Neural crest cell (in vitro differentiated cells): ENCODE data around the gene ARF3. TPM values are rescaled to one million over a fixed set of nuclear protein-coding genes. Genes with fewer than 3 reads are reported as not detected.
A peak's percentile ranks its signal among the peaks of the same experiment; 100 is the strongest.

Experiments used
- DNase-seq: peaks from one replicate; pipeline ENCODE4 v3.0.0; 2021; ENCODE audit warnings: low read depth, mixed read lengths, low spot score
- H3K27ac Mint-ChIP-seq: one replicate; pipeline ENCODE4 v1.8.0; 2021; ENCODE audit warnings: mild to moderate bottlenecking, mixed read lengths; ENCODE audit not compliant: unreplicated experiment
- H3K27me3 Mint-ChIP-seq: 2 replicates; pipeline ENCODE4 v1.8.0; 2021; ENCODE audit warnings: low read depth, mild to moderate bottlenecking, mixed read lengths
- H3K36me3 Mint-ChIP-seq: 2 replicates; pipeline ENCODE4 v1.8.0; 2021; ENCODE audit warnings: low read depth, mild to moderate bottlenecking, mixed read lengths
- H3K4me1 Mint-ChIP-seq: 2 replicates; pipeline ENCODE4 v1.8.0; 2021; ENCODE audit warnings: mixed read lengths
- H3K4me3 Mint-ChIP-seq: one replicate; pipeline ENCODE4 v1.8.0; 2021; ENCODE audit warnings: mild to moderate bottlenecking, mixed read lengths
- H3K9me3 Mint-ChIP-seq: 2 replicates; pipeline ENCODE4 v1.8.0; 2021; ENCODE audit warnings: mixed read lengths
- total RNA-seq: library from RNA; stranded (reverse); gene quantifications from 2 replicates; pipeline ENCODE4 v1.2.1, GENCODE V29; 2021
- TF ChIP-seq, protein P1 (sequence below): fragments of 200-600 bp; sonication (generic); conservative IDR thresholded peaks from 2 replicates; pipeline ENCODE4 v1.5.0; 2021; ENCODE audit warnings: antibody characterized with exemption, mild to moderate bottlenecking

The ARF3 gene
- total RNA-seq, 1 donor from 2014 or later: 202 TPM

DNA sequence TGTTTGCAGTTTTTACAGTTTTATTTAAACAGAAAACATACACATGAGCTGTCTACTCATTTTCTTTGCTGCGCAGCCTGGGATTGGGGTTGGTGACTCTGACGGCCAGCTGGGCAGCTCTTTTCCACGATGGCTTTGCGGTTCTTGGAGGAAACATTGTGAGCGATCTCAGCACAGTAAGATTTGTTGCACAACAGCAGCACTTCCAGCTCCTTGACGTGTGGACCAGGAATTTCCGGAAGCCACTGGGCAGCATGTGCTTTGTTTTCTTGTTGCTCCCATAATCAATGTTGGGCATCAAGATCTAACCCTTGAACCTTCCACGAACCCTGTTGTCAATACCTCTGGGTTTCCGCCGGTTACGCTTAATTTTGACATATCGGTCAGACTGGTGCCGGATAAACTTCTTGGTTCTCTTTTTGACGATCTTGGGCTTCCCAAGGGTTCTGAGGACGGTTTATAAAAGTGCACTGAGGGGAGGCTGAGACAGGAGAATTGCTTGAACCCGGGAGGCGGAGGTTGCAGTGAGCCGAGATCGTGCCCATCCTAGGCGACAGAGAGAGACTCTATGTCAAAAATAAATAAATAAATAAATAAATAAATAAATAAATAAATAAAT lies 53.8 kb downstream of the ARF3 start:
- Mint-ChIP-seq H3K27me3 (peaks cover 10% of the 10 kb centered on the region), H3K9me3 (no peaks in the 10 kb centered on the region), H3K27ac (no peak overlapping the region), H3K4me3 (no peak overlapping the region), H3K4me1 (peaks cover 8% of the 10 kb centered on the region), H3K36me3 (no peaks in the 10 kb centered on the region)
- TF ChIP-seq, protein P1, sequence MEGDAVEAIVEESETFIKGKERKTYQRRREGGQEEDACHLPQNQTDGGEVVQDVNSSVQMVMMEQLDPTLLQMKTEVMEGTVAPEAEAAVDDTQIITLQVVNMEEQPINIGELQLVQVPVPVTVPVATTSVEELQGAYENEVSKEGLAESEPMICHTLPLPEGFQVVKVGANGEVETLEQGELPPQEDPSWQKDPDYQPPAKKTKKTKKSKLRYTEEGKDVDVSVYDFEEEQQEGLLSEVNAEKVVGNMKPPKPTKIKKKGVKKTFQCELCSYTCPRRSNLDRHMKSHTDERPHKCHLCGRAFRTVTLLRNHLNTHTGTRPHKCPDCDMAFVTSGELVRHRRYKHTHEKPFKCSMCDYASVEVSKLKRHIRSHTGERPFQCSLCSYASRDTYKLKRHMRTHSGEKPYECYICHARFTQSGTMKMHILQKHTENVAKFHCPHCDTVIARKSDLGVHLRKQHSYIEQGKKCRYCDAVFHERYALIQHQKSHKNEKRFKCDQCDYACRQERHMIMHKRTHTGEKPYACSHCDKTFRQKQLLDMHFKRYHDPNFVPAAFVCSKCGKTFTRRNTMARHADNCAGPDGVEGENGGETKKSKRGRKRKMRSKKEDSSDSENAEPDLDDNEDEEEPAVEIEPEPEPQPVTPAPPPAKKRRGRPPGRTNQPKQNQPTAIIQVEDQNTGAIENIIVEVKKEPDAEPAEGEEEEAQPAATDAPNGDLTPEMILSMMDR: no peak
- no peak for DNase-seq

DNA sequence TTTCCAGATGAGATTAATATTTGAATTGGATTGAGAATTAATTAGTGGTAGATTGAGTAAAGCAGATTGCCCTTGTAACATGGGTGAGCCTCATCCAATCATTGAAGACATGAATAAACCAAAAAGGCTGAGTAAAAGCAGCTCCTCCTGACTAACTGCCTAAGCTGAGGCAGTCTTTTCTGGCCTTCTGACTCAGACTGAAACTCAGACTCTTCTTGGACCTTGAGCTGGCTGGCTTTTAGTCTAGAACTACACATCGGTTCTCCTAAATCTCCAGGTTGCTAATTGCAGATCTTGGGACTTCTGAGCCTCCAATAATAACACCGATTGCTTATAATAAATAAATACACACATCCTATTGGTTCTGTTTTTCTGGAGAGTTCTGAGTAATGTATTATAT lies 56.0 kb downstream of the ARF3 start:
- Mint-ChIP-seq H3K27me3 (peaks cover 22% of the 10 kb centered on the region), H3K9me3 (no peaks in the 10 kb centered on the region), H3K4me3 (no peak overlapping the region), H3K27ac (no peak overlapping the region), H3K4me1 (peaks cover 8% of the 10 kb centered on the region), H3K36me3 (no peaks in the 10 kb centered on the region)
- no peak for DNase-seq
- TF ChIP-seq, protein P1: no peak

DNA sequence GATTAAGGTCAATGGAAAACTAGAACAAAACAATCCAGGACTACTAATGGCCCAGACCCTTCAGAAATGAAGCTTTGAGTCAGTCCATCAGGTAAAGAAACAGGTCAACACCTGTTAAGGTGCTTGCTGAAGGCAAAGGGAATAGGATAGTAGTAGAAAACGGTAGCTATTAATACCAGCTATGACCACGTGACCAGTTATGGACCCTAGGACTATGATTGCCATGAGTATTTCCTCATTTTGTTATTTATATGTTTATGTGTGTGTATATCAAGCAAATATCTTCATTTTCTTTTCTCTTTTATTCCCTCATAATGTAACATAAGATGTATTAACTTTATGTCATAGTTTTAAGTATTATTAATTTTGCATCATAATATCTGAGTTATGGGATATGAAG lies 57.6 kb downstream of the ARF3 start:
- Mint-ChIP-seq H3K4me1 (peaks cover 6% of the 10 kb centered on the region), H3K36me3 (no peaks in the 10 kb centered on the region), H3K27ac (no peak overlapping the region), H3K27me3 (peaks cover 19% of the 10 kb centered on the region), H3K9me3 (no peaks in the 10 kb centered on the region), H3K4me3 (no peak overlapping the region)
- TF ChIP-seq, protein P1: no peak
- DNase-seq: no peak

DNA sequence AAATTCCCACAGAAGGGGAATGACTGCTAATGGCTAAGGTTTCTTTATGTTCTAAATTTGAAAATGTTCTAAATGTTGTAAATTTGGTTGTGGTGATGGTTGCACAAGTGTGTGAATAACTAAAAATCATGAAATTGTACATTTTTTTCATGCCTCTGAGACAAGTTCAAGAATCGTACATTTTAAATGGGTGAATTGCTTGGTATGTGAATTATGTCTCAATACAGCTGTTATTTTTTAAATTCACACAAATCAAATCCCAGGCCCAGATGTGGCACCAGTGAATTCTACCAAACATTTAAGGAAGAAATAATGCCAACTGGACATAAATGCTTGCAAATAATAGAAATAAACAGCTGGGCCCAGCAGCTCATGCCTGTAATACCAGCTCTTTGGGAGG lies 63.0 kb downstream of the ARF3 start:
- H3K27me3 Mint-ChIP-seq: peaks cover 37% of the 10 kb centered on the region
- H3K4me1 Mint-ChIP-seq: peaks cover 10% of the 10 kb centered on the region
- DNase-seq: no peak
- H3K4me3 Mint-ChIP-seq: no peak overlapping the region
- H3K27ac Mint-ChIP-seq: no peak overlapping the region
- H3K9me3 Mint-ChIP-seq: no peaks in the 10 kb centered on the region
- no peaks in the 10 kb centered on the region for H3K36me3 Mint-ChIP-seq
- TF ChIP-seq, protein P1: no peak

DNA sequence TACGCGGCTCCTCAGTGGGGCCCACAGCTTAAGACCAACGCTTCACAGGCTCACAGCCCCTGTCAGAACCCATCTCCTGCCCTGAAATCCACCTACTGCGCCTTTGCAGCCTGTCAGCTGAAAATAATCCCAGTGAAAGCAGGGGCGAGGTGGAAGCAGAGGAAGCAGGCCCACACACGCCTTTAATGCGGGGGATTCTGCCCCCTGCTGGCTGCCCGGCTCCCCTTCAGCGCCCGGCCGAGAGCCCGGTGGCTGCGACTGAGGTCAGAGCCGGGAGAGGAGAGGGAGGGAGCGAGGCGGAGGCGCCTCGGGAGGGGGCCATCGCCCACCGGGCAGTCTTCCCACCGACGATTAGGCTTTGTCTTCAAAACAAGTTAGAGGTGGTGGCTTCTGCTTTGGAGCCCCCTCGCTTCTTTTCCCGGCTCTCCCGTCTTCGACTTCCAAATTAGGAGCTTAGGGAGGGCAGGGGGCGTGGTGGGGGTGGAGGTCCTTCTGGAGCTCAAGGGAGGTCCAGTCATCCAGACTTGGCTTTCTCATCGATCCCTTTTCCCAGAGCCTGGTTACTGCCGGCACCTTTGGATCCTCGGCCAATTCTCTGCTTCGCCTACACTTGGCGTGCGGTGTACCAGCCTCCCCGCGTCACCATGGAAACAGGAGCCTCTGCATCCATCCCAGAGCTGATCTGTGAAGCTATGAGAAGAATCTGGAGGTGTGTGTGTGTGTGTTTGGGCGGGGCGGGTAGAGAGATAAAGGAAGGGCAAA lies 66.4 kb downstream of the ARF3 start:
- Mint-ChIP-seq H3K36me3 (no peaks in the 10 kb centered on the region), H3K4me1 (peaks cover 10% of the 10 kb centered on the region), H3K27me3 (peaks cover 22% of the 10 kb centered on the region), H3K9me3 (no peaks in the 10 kb centered on the region), H3K27ac (peak overlapping the region; percentile 50), H3K4me3 (peak overlapping the region; percentile 78)
- TF ChIP-seq, protein P1: peak; percentile 97
- peak; percentile 93 for DNase-seq
